ENCODE measurements around the gene ATP1A1.

GRCh38 chr1:116377541-116378529 lies 4.8 kb downstream of the ATP1A1 start:
- TF ChIP-seq, protein P1, sequence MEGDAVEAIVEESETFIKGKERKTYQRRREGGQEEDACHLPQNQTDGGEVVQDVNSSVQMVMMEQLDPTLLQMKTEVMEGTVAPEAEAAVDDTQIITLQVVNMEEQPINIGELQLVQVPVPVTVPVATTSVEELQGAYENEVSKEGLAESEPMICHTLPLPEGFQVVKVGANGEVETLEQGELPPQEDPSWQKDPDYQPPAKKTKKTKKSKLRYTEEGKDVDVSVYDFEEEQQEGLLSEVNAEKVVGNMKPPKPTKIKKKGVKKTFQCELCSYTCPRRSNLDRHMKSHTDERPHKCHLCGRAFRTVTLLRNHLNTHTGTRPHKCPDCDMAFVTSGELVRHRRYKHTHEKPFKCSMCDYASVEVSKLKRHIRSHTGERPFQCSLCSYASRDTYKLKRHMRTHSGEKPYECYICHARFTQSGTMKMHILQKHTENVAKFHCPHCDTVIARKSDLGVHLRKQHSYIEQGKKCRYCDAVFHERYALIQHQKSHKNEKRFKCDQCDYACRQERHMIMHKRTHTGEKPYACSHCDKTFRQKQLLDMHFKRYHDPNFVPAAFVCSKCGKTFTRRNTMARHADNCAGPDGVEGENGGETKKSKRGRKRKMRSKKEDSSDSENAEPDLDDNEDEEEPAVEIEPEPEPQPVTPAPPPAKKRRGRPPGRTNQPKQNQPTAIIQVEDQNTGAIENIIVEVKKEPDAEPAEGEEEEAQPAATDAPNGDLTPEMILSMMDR (conservative IDR thresholded peaks at IDR 0.05; ENCODE audit: low read length) = no peak
- TF ChIP-seq EZH2phosphoT487 (IDR thresholded peaks at IDR 0.05; ENCODE audit: borderline replicate concordance, low read depth, low read length) = no peak

Measured in OCI-LY7 (cell line).